Neural cell (in vitro differentiated cells): ENCODE measurements around the gene PRPS1L1. TPM values are rescaled to one million over a fixed set of nuclear protein-coding genes. Genes with fewer than 3 reads are reported as not detected.

ENCODE experiments used
- H2AFZ ChIP-seq: fragments of 200-600, 300-800 bp; sonication (generic), shearing (Covaris generic); 2 replicates; pipeline ENCODE4 v1.6.0; 2014; ENCODE audit warnings: low read depth, mild to moderate bottlenecking, antibody characterized with exemption, low read length, moderate library complexity
- H3F3A ChIP-seq: fragments of 200-600 bp; shearing (Covaris generic); 2 replicates; pipeline ENCODE4 v1.6.1; 2016; ENCODE audit warnings: mild to moderate bottlenecking, moderate library complexity, mixed read lengths, antibody characterized with exemption, low read length; ENCODE audit not compliant: insufficient read depth, poor library complexity, severe bottlenecking
- H3K27ac ChIP-seq: fragments of 200-600, 300-800 bp; sonication (generic), shearing (Covaris generic); 2 replicates; pipeline ENCODE4 v1.5.1; 2014; ENCODE audit warnings: mild to moderate bottlenecking, low read length, moderate library complexity
- H3K27me3 ChIP-seq: fragments of 300-800, 200-600 bp; sonication (generic), shearing (Covaris generic); 2 replicates; pipeline ENCODE4 v1.6.0; 2014; ENCODE audit warnings: mild to moderate bottlenecking, low read depth, low read length, moderate library complexity; ENCODE audit not compliant: insufficient read depth
- H3K36me3 ChIP-seq: fragments of 300-800, 200-600 bp; sonication (generic), shearing (Covaris generic); 2 replicates; pipeline ENCODE4 v1.5.1; 2014; ENCODE audit warnings: mild to moderate bottlenecking, antibody characterized with exemption, low read length, moderate library complexity; ENCODE audit not compliant: insufficient read depth
- H3K4me2 ChIP-seq: fragments of 300-800, 200-600 bp; sonication (generic), shearing (Covaris generic); 2 replicates; pipeline ENCODE4 v1.6.0; 2014; ENCODE audit warnings: mild to moderate bottlenecking, low read length
- H3K4me3 ChIP-seq: fragments of 300-800, 200-600 bp; sonication (generic), shearing (Covaris generic); 2 replicates; pipeline ENCODE4 v1.5.1; 2014; ENCODE audit warnings: mild to moderate bottlenecking, low read length, moderate library complexity
- H3K79me2 ChIP-seq: fragments of 200-600 bp; shearing (Covaris generic); replicated peaks from 2 replicates; pipeline ENCODE4 v1.6.0; 2014; ENCODE audit warnings: mild to moderate bottlenecking, low read length, moderate library complexity; ENCODE audit not compliant: insufficient read depth
- H3K9ac ChIP-seq: fragments of 300-800, 200-600 bp; sonication (generic), shearing (Covaris generic); 2 replicates; pipeline ENCODE4 v1.6.1; 2016; ENCODE audit warnings: mild to moderate bottlenecking, low read length, mixed read lengths
- H3K9me2 ChIP-seq: fragments of 200-600 bp; shearing (Covaris generic); 2 replicates; pipeline ENCODE4 v1.6.1; 2016; ENCODE audit warnings: mild to moderate bottlenecking, low read length, mixed read lengths; ENCODE audit not compliant: insufficient read depth
- H3K9me3 ChIP-seq: fragments of 200-600, 300-800 bp; sonication (generic), shearing (Covaris generic); 2 replicates; pipeline ENCODE4 v1.6.1; 2016; ENCODE audit warnings: mild to moderate bottlenecking, mixed run types, low read length, moderate library complexity, mixed read lengths
- H4K20me1 ChIP-seq: fragments of 200-600 bp; shearing (Covaris generic); 2 replicates; pipeline ENCODE4 v1.6.1; 2016; ENCODE audit warnings: mild to moderate bottlenecking, mixed run types; ENCODE audit not compliant: insufficient read depth
- EP300 ChIP-seq: fragments of 450-650 bp; conservative IDR thresholded peaks from 2 replicates; pipeline ENCODE4 v1.6.1; 2014; ENCODE audit warnings: antibody characterized with exemption, mild to moderate bottlenecking, moderate library complexity; ENCODE audit not compliant: poor library complexity, severe bottlenecking
- EZH2 ChIP-seq: fragments of 200-600, 300-800 bp; shearing (Covaris generic), sonication (generic); IDR thresholded peaks from 2 replicates; pipeline ENCODE4 v1.6.1; 2014; ENCODE audit warnings: antibody characterized with exemption, low read length, borderline replicate concordance, mild to moderate bottlenecking; ENCODE audit not compliant: insufficient read depth, poor library complexity, severe bottlenecking
- MXI1 ChIP-seq: fragments of 450-650 bp; conservative IDR thresholded peaks from 2 replicates; pipeline ENCODE4 v1.6.1; 2014; ENCODE audit warnings: antibody characterized with exemption, mild to moderate bottlenecking; ENCODE audit not compliant: poor library complexity, severe bottlenecking
- POLR2AphosphoS5 ChIP-seq: IDR thresholded peaks from 2 replicates; pipeline ENCODE4 v1.6.1; 2012
- RAD21 ChIP-seq: fragments of 450-650 bp; conservative IDR thresholded peaks from 2 replicates; pipeline ENCODE4 v1.6.1; 2014; ENCODE audit warnings: antibody characterized with exemption, mild to moderate bottlenecking, moderate library complexity
- SMC3 ChIP-seq: fragments of 450-650 bp; conservative IDR thresholded peaks from 2 replicates; pipeline ENCODE4 v1.6.1; 2014; ENCODE audit warnings: antibody characterized with exemption, mild to moderate bottlenecking, moderate library complexity; ENCODE audit not compliant: poor library complexity
- TAF1 ChIP-seq: IDR thresholded peaks from 2 replicates; pipeline ENCODE4 v1.6.1; 2012; ENCODE audit warnings: low read depth
- polyA plus RNA-seq: library from polyadenylated mRNA; depleted of rRNA; stranded (reverse); fragments of >200 nt; gene quantifications from 2 replicates; pipeline ENCODE4 v1.2.3, GENCODE V29; 2014
- TF ChIP-seq, protein P1 (sequence below): IDR thresholded peaks from 2 replicates; pipeline ENCODE4 v1.6.1; 2012; ENCODE audit warnings: borderline replicate concordance
- TF ChIP-seq, protein P2 (sequence below): fragments of 450-650 bp; IDR thresholded peaks from 2 replicates; pipeline ENCODE4 v1.5.1; 2014; ENCODE audit warnings: antibody characterized with exemption, mild to moderate bottlenecking, moderate library complexity; ENCODE audit not compliant: poor library complexity, severe bottlenecking

The PRPS1L1 gene
- polyA plus RNA-seq, 1 donor from 2014 or later, result not detected

DNA sequence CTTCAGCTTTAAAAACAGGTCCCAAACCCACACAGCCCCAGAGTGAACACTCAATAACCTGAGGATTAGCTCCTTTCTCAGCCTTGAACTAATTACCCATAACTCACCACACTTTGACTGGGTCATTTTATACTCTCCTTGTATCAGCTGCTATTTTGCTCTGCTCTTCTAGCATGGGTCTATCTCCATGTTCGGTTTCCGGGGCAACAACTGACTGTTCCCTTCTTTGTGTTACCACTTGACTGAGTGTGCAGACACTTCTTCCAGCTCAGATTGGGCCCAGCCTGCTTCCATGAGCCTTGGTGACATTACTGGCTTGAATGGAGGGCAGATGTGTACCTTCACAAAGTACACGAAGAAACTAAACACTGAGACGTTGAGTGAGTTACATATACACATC, 31.5 kb upstream of the PRPS1L1 start:
- Histone ChIP-seq H3K79me2 (no peaks in the 10 kb centered on the region), H3K4me2 (no peak overlapping the region), H3K9me2 (no peaks in the 10 kb centered on the region), H4K20me1 (no peaks in the 10 kb centered on the region), H3K27ac (no peak overlapping the region), H3K27me3 (no peaks in the 10 kb centered on the region), H3K9me3 (no peaks in the 10 kb centered on the region), H3K4me3 (no peak overlapping the region), H3F3A (no peaks in the 10 kb centered on the region), H3K9ac (no peak overlapping the region), H3K36me3 (no peaks in the 10 kb centered on the region), H2AFZ (no peak overlapping the region)
- TF ChIP-seq EZH2 (no peak), EP300 (no peak), SMC3 (no peak), MXI1 (no peak), TAF1 (no peak), RAD21 (no peak), POLR2AphosphoS5 (no peak)
- TF ChIP-seq, protein P1, sequence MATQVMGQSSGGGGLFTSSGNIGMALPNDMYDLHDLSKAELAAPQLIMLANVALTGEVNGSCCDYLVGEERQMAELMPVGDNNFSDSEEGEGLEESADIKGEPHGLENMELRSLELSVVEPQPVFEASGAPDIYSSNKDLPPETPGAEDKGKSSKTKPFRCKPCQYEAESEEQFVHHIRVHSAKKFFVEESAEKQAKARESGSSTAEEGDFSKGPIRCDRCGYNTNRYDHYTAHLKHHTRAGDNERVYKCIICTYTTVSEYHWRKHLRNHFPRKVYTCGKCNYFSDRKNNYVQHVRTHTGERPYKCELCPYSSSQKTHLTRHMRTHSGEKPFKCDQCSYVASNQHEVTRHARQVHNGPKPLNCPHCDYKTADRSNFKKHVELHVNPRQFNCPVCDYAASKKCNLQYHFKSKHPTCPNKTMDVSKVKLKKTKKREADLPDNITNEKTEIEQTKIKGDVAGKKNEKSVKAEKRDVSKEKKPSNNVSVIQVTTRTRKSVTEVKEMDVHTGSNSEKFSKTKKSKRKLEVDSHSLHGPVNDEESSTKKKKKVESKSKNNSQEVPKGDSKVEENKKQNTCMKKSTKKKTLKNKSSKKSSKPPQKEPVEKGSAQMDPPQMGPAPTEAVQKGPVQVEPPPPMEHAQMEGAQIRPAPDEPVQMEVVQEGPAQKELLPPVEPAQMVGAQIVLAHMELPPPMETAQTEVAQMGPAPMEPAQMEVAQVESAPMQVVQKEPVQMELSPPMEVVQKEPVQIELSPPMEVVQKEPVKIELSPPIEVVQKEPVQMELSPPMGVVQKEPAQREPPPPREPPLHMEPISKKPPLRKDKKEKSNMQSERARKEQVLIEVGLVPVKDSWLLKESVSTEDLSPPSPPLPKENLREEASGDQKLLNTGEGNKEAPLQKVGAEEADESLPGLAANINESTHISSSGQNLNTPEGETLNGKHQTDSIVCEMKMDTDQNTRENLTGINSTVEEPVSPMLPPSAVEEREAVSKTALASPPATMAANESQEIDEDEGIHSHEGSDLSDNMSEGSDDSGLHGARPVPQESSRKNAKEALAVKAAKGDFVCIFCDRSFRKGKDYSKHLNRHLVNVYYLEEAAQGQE, result no peak
- TF ChIP-seq, protein P2, sequence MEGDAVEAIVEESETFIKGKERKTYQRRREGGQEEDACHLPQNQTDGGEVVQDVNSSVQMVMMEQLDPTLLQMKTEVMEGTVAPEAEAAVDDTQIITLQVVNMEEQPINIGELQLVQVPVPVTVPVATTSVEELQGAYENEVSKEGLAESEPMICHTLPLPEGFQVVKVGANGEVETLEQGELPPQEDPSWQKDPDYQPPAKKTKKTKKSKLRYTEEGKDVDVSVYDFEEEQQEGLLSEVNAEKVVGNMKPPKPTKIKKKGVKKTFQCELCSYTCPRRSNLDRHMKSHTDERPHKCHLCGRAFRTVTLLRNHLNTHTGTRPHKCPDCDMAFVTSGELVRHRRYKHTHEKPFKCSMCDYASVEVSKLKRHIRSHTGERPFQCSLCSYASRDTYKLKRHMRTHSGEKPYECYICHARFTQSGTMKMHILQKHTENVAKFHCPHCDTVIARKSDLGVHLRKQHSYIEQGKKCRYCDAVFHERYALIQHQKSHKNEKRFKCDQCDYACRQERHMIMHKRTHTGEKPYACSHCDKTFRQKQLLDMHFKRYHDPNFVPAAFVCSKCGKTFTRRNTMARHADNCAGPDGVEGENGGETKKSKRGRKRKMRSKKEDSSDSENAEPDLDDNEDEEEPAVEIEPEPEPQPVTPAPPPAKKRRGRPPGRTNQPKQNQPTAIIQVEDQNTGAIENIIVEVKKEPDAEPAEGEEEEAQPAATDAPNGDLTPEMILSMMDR, result no peak

DNA sequence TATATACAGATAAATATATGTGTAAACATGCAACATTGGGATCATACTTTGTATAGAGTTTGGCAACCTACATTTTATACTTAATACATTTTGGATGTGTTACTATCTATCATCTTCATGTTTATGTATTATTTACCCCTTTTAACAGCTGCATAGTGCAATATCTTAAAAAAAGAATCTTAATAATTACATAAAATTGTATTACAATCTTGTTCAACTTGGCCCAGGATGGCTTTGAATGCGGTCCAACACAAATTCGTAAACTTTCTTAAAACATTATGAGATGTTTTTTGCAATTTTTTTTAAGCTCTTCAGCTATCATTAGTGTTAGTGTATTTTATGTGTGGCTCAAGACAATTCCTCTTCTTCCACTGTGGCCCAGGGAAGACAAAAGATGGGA, 26.3 kb upstream of the PRPS1L1 start:
- H3K4me2 ChIP-seq, result no peak overlapping the region

More for the DNA sequence above, 26.3 kb upstream of the PRPS1L1 start:
- Histone ChIP-seq H3K36me3 (no peaks in the 10 kb centered on the region), H3K4me3 (no peak overlapping the region), H3K9me2 (no peaks in the 10 kb centered on the region), H3K79me2 (no peaks in the 10 kb centered on the region), H3K27me3 (no peaks in the 10 kb centered on the region), H3K9ac (no peak overlapping the region), H3F3A (no peaks in the 10 kb centered on the region), H3K9me3 (no peaks in the 10 kb centered on the region), H3K27ac (no peak overlapping the region), H2AFZ (no peak overlapping the region), H4K20me1 (no peaks in the 10 kb centered on the region)
- TF ChIP-seq SMC3, result no peak
- TF ChIP-seq EZH2, result no peak
- no peak for TF ChIP-seq MXI1
- TF ChIP-seq POLR2AphosphoS5, result no peak
- no peak for TF ChIP-seq RAD21
- TF ChIP-seq EP300, result no peak
- TF ChIP-seq, protein P2, result no peak
- TF ChIP-seq, protein P1, result no peak
- TF ChIP-seq TAF1, result no peak
